Endothelial cell of umbilical vein (primary cell): ENCODE measurements around the gene C4orf17. TPM values are rescaled to one million over a fixed set of nuclear protein-coding genes. Genes with fewer than 3 reads are reported as not detected.

ENCODE experiments used
- BruUV-seq: library from RNA; stranded (reverse); fragments of 400-500 nt; replicated peaks from 2 replicates; lab custom pipeline; 2021; lab: Mats Ljungman, UMichigan
- CTCF ChIA-PET: fragments of 300-600, 350-600 bp; sonication (Branson Sonifier 250); formaldehyde crosslinking; loops from one replicate; lab custom pipeline; 2021; ENCODE audit warnings: antibody characterized with exemption, inconsistent platforms; lab: Charles Lee
- POLR2A ChIA-PET: fragments of 300-600, 350-600 bp; sonication (Branson Sonifier 250); formaldehyde crosslinking; loops from one replicate; lab custom pipeline; 2021; ENCODE audit warnings: antibody characterized with exemption, inconsistent platforms; lab: Charles Lee
- DNase-seq: peaks from one replicate; pipeline ENCODE4 v3.0.0-alpha.2; 2011; ENCODE audit warnings: low read depth, low spot score
- FAIRE-seq: peaks from 2 replicates; lab custom pipeline; 2011; peaks lifted over from hg19 to GRCh38; lab: Jason Lieb, UNC
- H2AFZ ChIP-seq: 2 replicates; pipeline ENCODE4 v1.6.0; 2012; ENCODE audit warnings: low read depth, low read length, control low read depth, inconsistent platforms
- H3K27ac ChIP-seq: 2 replicates; pipeline ENCODE4 v1.5.1; 2011; ENCODE audit warnings: low read depth, mild to moderate bottlenecking, control low read depth, low read length, moderate library complexity; ENCODE audit not compliant: insufficient read depth
- H3K27me3 ChIP-seq, 2 experiments: 2 replicates each; pipeline versions ENCODE4 v1.6.0 to v1.6.1; 2011; ENCODE audit warnings: low read length in 2 of 2, mixed read lengths in 1 of 2; ENCODE audit not compliant: control insufficient read depth in 2 of 2, insufficient read depth in 2 of 2
- H3K36me3 ChIP-seq, 2 experiments: 2 replicates in 1 of 2; 3 replicates in 1 of 2; pipeline ENCODE4 v1.5.1; 2011; ENCODE audit warnings: low read length in 2 of 2, mild to moderate bottlenecking in 1 of 2, moderate library complexity in 1 of 2; ENCODE audit not compliant: control insufficient read depth in 2 of 2, insufficient read depth in 2 of 2; ENCODE audit errors: extremely low read depth in 1 of 2
- H3K4me1 ChIP-seq: 3 replicates; pipeline ENCODE4 v1.5.1; 2011; ENCODE audit warnings: mild to moderate bottlenecking, low read length; ENCODE audit not compliant: control insufficient read depth, insufficient read depth; ENCODE audit errors: extremely low read depth
- H3K4me2 ChIP-seq: 2 replicates; pipeline ENCODE4 v1.6.1; 2011; ENCODE audit warnings: low read length, control low read depth, mixed read lengths; ENCODE audit not compliant: insufficient read depth
- H3K4me3 ChIP-seq, 3 experiments: fragments of 200-600 bp in 1 of 3; sonication (generic), shearing (Covaris generic) in 1 of 3; replicated peaks in 1 of 3; 2 replicates each; pipeline ENCODE4 v1.5.1; 2011 to 2016; ENCODE audit warnings: control low read depth in 3 of 3, low read length in 3 of 3, mild to moderate bottlenecking in 2 of 3, inconsistent platforms in 1 of 3, low read depth in 1 of 3, moderate library complexity in 1 of 3; ENCODE audit not compliant: insufficient read depth in 1 of 3
- H3K79me2 ChIP-seq: 2 replicates; pipeline ENCODE4 v1.6.0; 2012; ENCODE audit warnings: low read length, inconsistent platforms; ENCODE audit not compliant: control insufficient read depth, insufficient read depth
- H3K9ac ChIP-seq: replicated peaks from 2 replicates; pipeline ENCODE3; 2011; ENCODE audit warnings: low read length, control low read depth; ENCODE audit not compliant: insufficient read depth; ENCODE audit errors: extremely low read depth
- H3K9me1 ChIP-seq: replicated peaks from 3 replicates; pipeline ENCODE4 v1.6.0; 2011; ENCODE audit warnings: mild to moderate bottlenecking, low read length; ENCODE audit not compliant: control insufficient read depth, insufficient read depth; ENCODE audit errors: extremely low read depth
- H3K9me3 ChIP-seq: replicated peaks from 2 replicates; pipeline ENCODE4 v1.5.1; 2012; ENCODE audit warnings: low read length, inconsistent platforms; ENCODE audit not compliant: control insufficient read depth, insufficient read depth
- H4K20me1 ChIP-seq: replicated peaks from 2 replicates; pipeline ENCODE3; 2011; ENCODE audit warnings: mild to moderate bottlenecking, low read length; ENCODE audit not compliant: control insufficient read depth, insufficient read depth; ENCODE audit errors: extremely low read depth
- CTCF ChIP-seq, 2 donors: IDR thresholded peaks; 1 replicate in 1 of 2; 2 replicates in 1 of 2; pipeline ENCODE4 v1.5.1; 2011; ENCODE audit warnings: low read length in 2 of 2, mild to moderate bottlenecking in 2 of 2, moderate library complexity in 2 of 2, control low read depth in 1 of 2, inconsistent platforms in 1 of 2, low read depth in 1 of 2; ENCODE audit not compliant: insufficient read depth in 1 of 2; ENCODE audit errors: extremely low read depth in 1 of 2
- EZH2 ChIP-seq: IDR thresholded peaks from 2 replicates; pipeline ENCODE4 v1.6.1; 2012; ENCODE audit warnings: borderline replicate concordance, low read depth, mild to moderate bottlenecking, moderate library complexity, low read length, inconsistent platforms; ENCODE audit not compliant: severe bottlenecking
- FOS ChIP-seq: IDR thresholded peaks from 2 replicates; pipeline ENCODE4 v1.6.1; 2011; ENCODE audit warnings: mild to moderate bottlenecking, low read length, moderate library complexity, borderline replicate concordance; ENCODE audit not compliant: insufficient read depth
- GATA2 ChIP-seq: IDR thresholded peaks from 2 replicates; pipeline ENCODE4 v1.7.0; 2011; ENCODE audit warnings: low read depth, mild to moderate bottlenecking, moderate library complexity, mixed read lengths, low read length; ENCODE audit not compliant: insufficient read length, insufficient read depth
- JUN ChIP-seq: IDR thresholded peaks from 2 replicates; pipeline ENCODE4 v1.6.1; 2011; ENCODE audit warnings: borderline replicate concordance, low read depth; ENCODE audit not compliant: insufficient read length, insufficient read depth
- MAX ChIP-seq: IDR thresholded peaks from 2 replicates; pipeline ENCODE4 v1.6.1; 2011; ENCODE audit not compliant: insufficient read depth, insufficient read length
- MYC ChIP-seq: IDR thresholded peaks from one replicate; pipeline ENCODE4 v1.6.1; 2011; ENCODE audit warnings: mild to moderate bottlenecking, low read depth, low read length
- POLR2A ChIP-seq: IDR thresholded peaks from 2 replicates; pipeline ENCODE4 v1.6.1; 2012; ENCODE audit warnings: low read depth, mild to moderate bottlenecking, control low read depth, low read length
- POLR2AphosphoS5 ChIP-seq: IDR thresholded peaks from 2 replicates; pipeline ENCODE4 v1.6.1; 2012; ENCODE audit warnings: low read depth, mild to moderate bottlenecking, control low read depth, low read length, moderate library complexity; ENCODE audit not compliant: insufficient read depth
- dilution Hi-C: fragments of 300-500 bp; cut with MboI; formaldehyde crosslinking; loops from one replicate; pipeline ENCODE4 v1.15.0; 2019; ENCODE audit warnings: low sequenced_read_pairs; ENCODE audit not compliant: extremely low pct_ligation_motif_present
- intact Hi-C: fragments of 100-400 bp; cut with micrococcal nuclease; formaldehyde crosslinking; loops from one replicate; pipeline ENCODE4 v1.10.0; 2022
- polyA plus RNA-seq, 4 experiments: library from polyadenylated mRNA; depleted of rRNA in 3 of 4; stranded (reverse) in 3 of 4; unstranded in 1 of 4; fragments of >200 nt; gene quantifications; 2 replicates each; pipeline versions ENCODE4 v1.2.1 to v1.2.3, GENCODE V29; 2011 to 2012; ENCODE audit warnings: missing spikeins in 1 of 4
- total RNA-seq: library from RNA; stranded (reverse); gene quantifications from 2 replicates; pipeline ENCODE4 v1.2.3, GENCODE V29; 2021

The C4orf17 gene
- total and polyA plus RNA-seq, 2 donors (not counting 3 experiments of a cell fraction or from before 2014, with no cell fraction given), result not detected

GRCh38 chr4:99471349-99471748 is 39.5 kb upstream of the C4orf17 start:
- intact Hi-C loops, result no loop called here
- Histone ChIP-seq H3K9ac (no peak overlapping the region), H3K4me2 (no peak overlapping the region), H3K36me3 (no peaks in the 10 kb centered on the region), H3K4me1 (no peaks in the 10 kb centered on the region), H3K79me2 (no peaks in the 10 kb centered on the region), H3K9me1 (no peaks in the 10 kb centered on the region), H3K27me3 (peaks cover 0 to 12% of the 10 kb centered on the region in 2 experiments), H4K20me1 (no peaks in the 10 kb centered on the region), H3K9me3 (no peaks in the 10 kb centered on the region), H3K4me3 (no peak overlapping the region), H3K27ac (no peak overlapping the region), H2AFZ (no peak overlapping the region)
- ChIA-PET POLR2A (no interaction called here), CTCF (no interaction called here)
- TF ChIP-seq GATA2 (no peak), EZH2 (no peak), MYC (no peak), JUN (no peak), MAX (no peak), POLR2AphosphoS5 (no peak), FOS (no peak), POLR2A (no peak), CTCF (IDR thresholded peaks at IDR 0.05; ENCODE audit: extremely low read depth in 1 of 2, insufficient read depth in 1 of 2, low read depth in 1 of 2, low read length in 2 of 2) (no peak)
- no TSS peak for BruUV-seq
- FAIRE-seq (no peak), DNase-seq (no peak)
- dilution Hi-C loops, result no loop called here
